ENCODE measurements around the gene KITLG. TPM values are rescaled to one million over a fixed set of nuclear protein-coding genes. Genes with fewer than 3 reads are reported as not detected.

Gene KITLG
- total and polyA plus RNA-seq, 12 donors: 1.9 to 22.7 (median 9.5) TPM

GRCh38 chr12:88577537-88577936 is 2.7 kb downstream of the KITLG start:
- 80 to 88% (median 82%) methylated on average over 1 of the region's 1 CpG for WGBS, 4 donors
- Histone ChIP-seq H3K4me3 (peak overlapping the region in 1 of 4 donors; percentile 31), H3K27ac (no peak overlapping the region), H3K36me3 (replicated peaks in 1 of 2) (no peaks in the 10 kb centered on the region), H3K9me3 (replicated peaks in 1 of 3) (no peaks in the 10 kb centered on the region), H3K4me1 (replicated peaks in 1 of 2) (peaks cover 0 to 8% of the 10 kb centered on the region in 2 donors), H3K27me3 (no peaks in the 10 kb centered on the region)
- no peak for TF ChIP-seq POLR2A (IDR thresholded peaks at IDR 0.05)
- peak in 1 of 6 experiments; percentile 8 for TF ChIP-seq CTCF (IDR thresholded peaks at IDR 0.05)
- intact Hi-C loops (cut with DNase I): no loop called here
- DNase-seq: no peak

- intact Hi-C loops (cut with DNase I): no loop called here
- peaks cover 0 to 8% of the 10 kb centered on the region in 2 donors for H3K4me1 ChIP-seq (replicated peaks in 1 of 2)
Measured at GRCh38 chr12:88576866-88577265, 3.4 kb downstream of the KITLG start.

GRCh38 chr12:88575361-88575970 is 4.8 kb downstream of the KITLG start:
- TF ChIP-seq CTCF (IDR thresholded peaks at IDR 0.05): no peak
- no peak for TF ChIP-seq POLR2A (IDR thresholded peaks at IDR 0.05)
- no peaks in the 10 kb centered on the region for H3K9me3 ChIP-seq (replicated peaks in 1 of 3)
- intact Hi-C loops (cut with DNase I): no loop called here
- no peak for DNase-seq
- H3K36me3 ChIP-seq (replicated peaks in 1 of 2): no peaks in the 10 kb centered on the region
- no peak overlapping the region for H3K4me3 ChIP-seq
- no peak overlapping the region for H3K27ac ChIP-seq
- peaks cover 0 to 8% of the 10 kb centered on the region in 2 donors for H3K4me1 ChIP-seq (replicated peaks in 1 of 2)
- 53 to 58% (median 55%) methylated on average over 2 of the region's 2 CpGs for WGBS, 4 donors
- H3K27me3 ChIP-seq: no peaks in the 10 kb centered on the region

More at GRCh38 chr12:88576866-88577265, 3.4 kb downstream of the KITLG start:
- 89 to 95% (median 94%) methylated on average over 1 of the region's 1 CpG for WGBS, 4 donors
- TF ChIP-seq POLR2A (IDR thresholded peaks at IDR 0.05) (no peak), CTCF (IDR thresholded peaks at IDR 0.05) (no peak)
- H3K27me3 ChIP-seq: no peaks in the 10 kb centered on the region
- no peaks in the 10 kb centered on the region for H3K36me3 ChIP-seq (replicated peaks in 1 of 2)
- H3K4me3 ChIP-seq: no peak overlapping the region
- no peaks in the 10 kb centered on the region for H3K9me3 ChIP-seq (replicated peaks in 1 of 3)
- no peak overlapping the region for H3K27ac ChIP-seq
- DNase-seq: no peak

- no peaks in the 10 kb centered on the region for H3K36me3 ChIP-seq (replicated peaks in 1 of 2)
- TF ChIP-seq CTCF (IDR thresholded peaks at IDR 0.05): no peak
- no peak for TF ChIP-seq POLR2A (IDR thresholded peaks at IDR 0.05)
- H3K9me3 ChIP-seq (replicated peaks in 1 of 3): no peaks in the 10 kb centered on the region
- H3K4me3 ChIP-seq: no peak overlapping the region
- H3K27ac ChIP-seq: no peak overlapping the region
- no peak for DNase-seq
- H3K27me3 ChIP-seq: no peaks in the 10 kb centered on the region
- peaks cover 0 to 8% of the 10 kb centered on the region in 2 donors for H3K4me1 ChIP-seq (replicated peaks in 1 of 2)
- intact Hi-C loops (cut with DNase I): no loop called here
- 36 to 48% (median 43%) methylated on average over 2 of the region's 2 CpGs for WGBS, 4 donors
Measured at GRCh38 chr12:88574278-88574677, 6.0 kb downstream of the KITLG start.

Data from adrenal gland (tissue), 12 donors.